ENCODE results near the gene CNIH4.
"Not testable (repeated sequence)": the region's sequence is repeated elsewhere in the genome, so short reads cannot be mapped to it uniquely, and the experiment has no call there.

The CNIH4 gene

GRCh38 chr1:224333939-224334786 lies 22.5 kb upstream of the CNIH4 start:
- Histone ChIP-seq H3K27ac (ENCODE audit: low read length) (no peak overlapping the region), H3K9me3 (replicated peaks; ENCODE audit: insufficient read depth, low read length) (no peaks in the 10 kb centered on the region), H3K9me2 (replicated peaks; ENCODE audit: insufficient read depth, low read length) (no peaks in the 10 kb centered on the region), H3K9ac (ENCODE audit: low read length) (no peak overlapping the region), H2AFZ (ENCODE audit: low read length) (peak overlapping the region; percentile 6), H3K4me3 (ENCODE audit: low read length) (no peak overlapping the region), H3K4me1 (ENCODE audit: low read length) (peaks cover 5% of the 10 kb centered on the region; the same call in 1 of the 2 replicates), H3K4me2 (ENCODE audit: low read depth, low read length) (no peak overlapping the region), H4K20me1 (ENCODE audit: insufficient read depth, low read length) (no peaks in the 10 kb centered on the region), H3K79me2 (ENCODE audit: low read length) (peaks cover 8% of the 10 kb centered on the region), H3K36me3 (replicated peaks; ENCODE audit: insufficient read depth, low read length) (no peaks in the 10 kb centered on the region), H3K27me3 (replicated peaks; ENCODE audit: insufficient read depth, low read length) (no peaks in the 10 kb centered on the region), H3F3A (ENCODE audit: insufficient read depth, low read length) (peaks cover 12% of the 10 kb centered on the region)
- TF ChIP-seq EZH2phosphoT487 (IDR thresholded peaks at IDR 0.05; ENCODE audit: low read length) (no peak), CTCF (IDR thresholded peaks at IDR 0.05; ENCODE audit: low read length) (no peak), EZH2 (optimal IDR thresholded peaks at IDR 0.05; ENCODE audit: low read depth, low read length) (no peak)
- no peak for DNase-seq

GRCh38 chr1:224338150-224338838 lies 18.4 kb upstream of the CNIH4 start:
- no peak overlapping the region for H2AFZ ChIP-seq (ENCODE audit: low read length)
- H3K4me3 ChIP-seq (ENCODE audit: low read length), result no peak overlapping the region
- peaks cover 5% of the 10 kb centered on the region; the same call in 1 of the 2 replicates for H3K4me1 ChIP-seq (ENCODE audit: low read length)
- H3K9me3 ChIP-seq (replicated peaks; ENCODE audit: insufficient read depth, low read length), result no peaks in the 10 kb centered on the region
- no peaks in the 10 kb centered on the region for H3K9me2 ChIP-seq (replicated peaks; ENCODE audit: insufficient read depth, low read length)
- no peak for TF ChIP-seq EZH2phosphoT487 (IDR thresholded peaks at IDR 0.05; ENCODE audit: low read length)
- no peak for TF ChIP-seq CTCF (IDR thresholded peaks at IDR 0.05; ENCODE audit: low read length)
- no peak for TF ChIP-seq EZH2 (optimal IDR thresholded peaks at IDR 0.05; ENCODE audit: low read depth, low read length)
- DNase-seq, result no peak
- no peak overlapping the region for H3K4me2 ChIP-seq (ENCODE audit: low read depth, low read length)
- no peaks in the 10 kb centered on the region for H3K36me3 ChIP-seq (replicated peaks; ENCODE audit: insufficient read depth, low read length)
- H4K20me1 ChIP-seq (ENCODE audit: insufficient read depth, low read length), result no peaks in the 10 kb centered on the region
- no peak overlapping the region for H3K9ac ChIP-seq (ENCODE audit: low read length)
- H3K27ac ChIP-seq (ENCODE audit: low read length), result no peak overlapping the region
- no peaks in the 10 kb centered on the region for H3K79me2 ChIP-seq (ENCODE audit: low read length)
- no peaks in the 10 kb centered on the region for H3F3A ChIP-seq (ENCODE audit: insufficient read depth, low read length)
- H3K27me3 ChIP-seq (replicated peaks; ENCODE audit: insufficient read depth, low read length), result no peaks in the 10 kb centered on the region

- Histone ChIP-seq H3F3A (ENCODE audit: insufficient read depth, low read length) (no peaks in the 10 kb centered on the region), H3K27ac (ENCODE audit: low read length) (no peak overlapping the region), H3K27me3 (replicated peaks; ENCODE audit: insufficient read depth, low read length) (no peaks in the 10 kb centered on the region), H3K79me2 (ENCODE audit: low read length) (no peaks in the 10 kb centered on the region), H3K4me1 (ENCODE audit: low read length) (no peaks in the 10 kb centered on the region), H3K9me3 (replicated peaks; ENCODE audit: insufficient read depth, low read length) (no peaks in the 10 kb centered on the region), H4K20me1 (ENCODE audit: insufficient read depth, low read length) (no peaks in the 10 kb centered on the region), H3K4me3 (ENCODE audit: low read length) (no peak overlapping the region), H3K36me3 (replicated peaks; ENCODE audit: insufficient read depth, low read length) (no peaks in the 10 kb centered on the region), H3K9ac (ENCODE audit: low read length) (no peak overlapping the region), H3K9me2 (replicated peaks; ENCODE audit: insufficient read depth, low read length) (no peaks in the 10 kb centered on the region), H3K4me2 (ENCODE audit: low read depth, low read length) (no peak overlapping the region), H2AFZ (ENCODE audit: low read length) (no peak overlapping the region)
- no peak for DNase-seq
- no peak for TF ChIP-seq EZH2 (optimal IDR thresholded peaks at IDR 0.05; ENCODE audit: low read depth, low read length)
Observed at GRCh38 chr1:224339442-224340033, 17.1 kb upstream of the CNIH4 start.

- H3K79me2 ChIP-seq (ENCODE audit: low read length); H3K9me3 ChIP-seq (replicated peaks; ENCODE audit: insufficient read depth, low read length); H3K27me3 ChIP-seq (replicated peaks; ENCODE audit: insufficient read depth, low read length); H3F3A ChIP-seq (ENCODE audit: insufficient read depth, low read length); H3K27ac ChIP-seq (ENCODE audit: low read length); H3K36me3 ChIP-seq (replicated peaks; ENCODE audit: insufficient read depth, low read length); H3K9me2 ChIP-seq (replicated peaks; ENCODE audit: insufficient read depth, low read length); H4K20me1 ChIP-seq (ENCODE audit: insufficient read depth, low read length); H3K4me1 ChIP-seq (ENCODE audit: low read length): not testable (repeated sequence)
- peak overlapping the region; percentile 78 for H2AFZ ChIP-seq (ENCODE audit: low read length)
- peak; percentile 48 for DNase-seq
- peak overlapping the region; percentile 35; the same call in 1 of the 2 replicates for H3K9ac ChIP-seq (ENCODE audit: low read length)
- H3K4me3 ChIP-seq (ENCODE audit: low read length), result peak overlapping the region; percentile 63
- H3K4me2 ChIP-seq (ENCODE audit: low read depth, low read length), result peak overlapping the region; percentile 71
Observed at GRCh38 chr1:224340453-224341384, 16.0 kb upstream of the CNIH4 start.

All from MM.1S (cell line).